GM20000 (cell line): ENCODE measurements around the gene IL16.

ENCODE experiments used
- DNase-seq: peaks from one replicate; pipeline ENCODE4 v3.0.0; 2012; ENCODE audit warnings: low spot score
- TF ChIP-seq, protein P1 (sequence below): IDR thresholded peaks from 2 replicates; pipeline ENCODE4 v1.5.1; 2012; ENCODE audit warnings: mild to moderate bottlenecking, control low read depth; ENCODE audit errors: extremely low read depth, missing control alignments

The IL16 gene

GRCh38 chr15:81174792-81175327 lies 21.8 kb upstream of the IL16 start:
- DNase-seq: no peak
- TF ChIP-seq, protein P1, sequence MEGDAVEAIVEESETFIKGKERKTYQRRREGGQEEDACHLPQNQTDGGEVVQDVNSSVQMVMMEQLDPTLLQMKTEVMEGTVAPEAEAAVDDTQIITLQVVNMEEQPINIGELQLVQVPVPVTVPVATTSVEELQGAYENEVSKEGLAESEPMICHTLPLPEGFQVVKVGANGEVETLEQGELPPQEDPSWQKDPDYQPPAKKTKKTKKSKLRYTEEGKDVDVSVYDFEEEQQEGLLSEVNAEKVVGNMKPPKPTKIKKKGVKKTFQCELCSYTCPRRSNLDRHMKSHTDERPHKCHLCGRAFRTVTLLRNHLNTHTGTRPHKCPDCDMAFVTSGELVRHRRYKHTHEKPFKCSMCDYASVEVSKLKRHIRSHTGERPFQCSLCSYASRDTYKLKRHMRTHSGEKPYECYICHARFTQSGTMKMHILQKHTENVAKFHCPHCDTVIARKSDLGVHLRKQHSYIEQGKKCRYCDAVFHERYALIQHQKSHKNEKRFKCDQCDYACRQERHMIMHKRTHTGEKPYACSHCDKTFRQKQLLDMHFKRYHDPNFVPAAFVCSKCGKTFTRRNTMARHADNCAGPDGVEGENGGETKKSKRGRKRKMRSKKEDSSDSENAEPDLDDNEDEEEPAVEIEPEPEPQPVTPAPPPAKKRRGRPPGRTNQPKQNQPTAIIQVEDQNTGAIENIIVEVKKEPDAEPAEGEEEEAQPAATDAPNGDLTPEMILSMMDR: no peak

DNA sequence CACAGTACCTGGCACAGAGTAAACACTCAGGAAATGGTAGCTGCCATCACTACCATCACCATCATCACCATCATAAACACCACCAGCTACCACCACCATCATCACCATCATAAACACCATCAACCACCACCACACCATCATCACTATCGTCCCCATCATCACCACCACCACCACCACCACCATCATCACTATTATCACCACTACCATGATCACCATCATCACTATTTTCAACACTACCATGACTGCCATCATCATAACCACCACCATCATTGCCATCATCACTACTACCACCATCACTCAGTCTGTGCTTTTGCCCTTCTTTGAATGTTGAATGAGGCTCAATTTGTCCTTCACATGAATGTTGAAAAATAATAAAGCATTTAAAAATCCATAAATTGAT lies 21.2 kb upstream of the IL16 start:
- no peak for DNase-seq
- TF ChIP-seq, protein P1: no peak

DNA sequence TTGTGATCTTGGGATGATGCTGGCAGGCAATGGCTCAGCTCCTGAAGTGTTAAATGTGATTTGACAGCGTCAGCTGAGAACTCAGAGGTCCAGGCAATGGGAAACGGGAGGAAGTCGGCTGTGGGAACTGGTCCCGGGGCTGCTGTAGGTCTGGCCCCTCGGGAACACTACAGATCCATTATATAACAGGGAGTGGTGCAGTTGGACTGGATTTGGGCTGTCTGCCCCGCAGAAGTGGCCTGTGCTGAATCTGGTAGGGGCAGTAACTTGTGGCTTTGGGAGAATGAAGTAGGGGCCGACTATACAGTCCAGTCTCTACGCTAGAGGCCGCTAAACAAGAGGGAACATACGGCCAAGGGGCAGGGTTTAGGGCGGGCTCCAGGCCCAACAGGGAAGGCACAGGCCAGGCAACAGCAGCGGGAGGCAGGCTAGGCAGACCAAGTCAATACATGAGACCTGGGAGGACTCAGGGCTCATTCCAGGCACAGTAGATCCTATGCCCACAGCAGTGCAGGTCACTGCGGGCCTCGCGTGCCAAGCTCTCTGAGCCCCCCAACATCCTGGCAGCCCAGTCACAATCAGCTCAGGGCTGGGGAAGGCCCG lies 20.3 kb upstream of the IL16 start:
- TF ChIP-seq, protein P1: no peak
- DNase-seq: no peak

- TF ChIP-seq, protein P1: no peak
- no peak for DNase-seq
Measured at GRCh38 chr15:81178365-81178764, 18.3 kb upstream of the IL16 start.

DNA sequence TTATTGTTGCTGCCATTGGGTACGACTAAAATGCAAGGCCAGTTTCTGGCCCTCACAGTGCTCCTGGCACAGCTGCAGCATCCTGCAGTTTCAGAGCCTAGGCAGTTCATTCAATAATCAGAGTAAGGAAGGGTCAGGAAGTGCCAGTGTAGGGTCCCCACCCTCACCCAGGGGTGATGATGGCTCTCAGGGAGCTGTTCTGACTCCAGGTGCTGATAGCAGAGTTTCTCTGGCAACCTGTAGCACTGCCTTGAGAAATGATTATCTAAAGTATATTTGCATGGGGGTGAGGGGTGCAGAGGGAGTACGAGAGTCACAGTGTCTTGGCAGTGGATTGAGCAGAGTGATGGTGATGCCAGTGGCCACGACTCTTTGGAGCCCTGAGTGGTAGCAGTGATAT lies 15.5 kb upstream of the IL16 start:
- TF ChIP-seq, protein P1: no peak
- DNase-seq: no peak

- TF ChIP-seq, protein P1: no peak
- DNase-seq: no peak
Measured at GRCh38 chr15:81182031-81182755, 14.5 kb upstream of the IL16 start.

- TF ChIP-seq, protein P1: no peak
- no peak for DNase-seq
Measured at GRCh38 chr15:81182756-81183438, 13.8 kb upstream of the IL16 start.
